GM06990 (cell line): ENCODE data around the gene LGR5.

Experiments used
- DNase-seq: peaks from one replicate; pipeline ENCODE4 v3.0.0-alpha.2; 2011; ENCODE audit not compliant: insufficient read length; ENCODE audit errors: extremely low read depth
- H3K27me3 ChIP-seq: replicated peaks from 2 replicates; pipeline ENCODE4 v1.6.0; 2011; ENCODE audit warnings: low read length; ENCODE audit not compliant: control insufficient read depth, insufficient read depth
- H3K36me3 ChIP-seq: 2 replicates; pipeline ENCODE4 v1.5.1; 2011; ENCODE audit warnings: low read length; ENCODE audit not compliant: control insufficient read depth, insufficient read depth
- H3K4me3 ChIP-seq: replicated peaks from 2 replicates; pipeline ENCODE4 v1.5.1; 2011; ENCODE audit warnings: low read depth, mild to moderate bottlenecking, control low read depth, low read length
- CTCF ChIP-seq: IDR thresholded peaks from 2 replicates; pipeline ENCODE4 v1.5.1; 2011; ENCODE audit warnings: low read length, control low read depth, mild to moderate bottlenecking, inconsistent platforms; ENCODE audit not compliant: insufficient read depth, poor library complexity, severe bottlenecking

Gene LGR5

DNA sequence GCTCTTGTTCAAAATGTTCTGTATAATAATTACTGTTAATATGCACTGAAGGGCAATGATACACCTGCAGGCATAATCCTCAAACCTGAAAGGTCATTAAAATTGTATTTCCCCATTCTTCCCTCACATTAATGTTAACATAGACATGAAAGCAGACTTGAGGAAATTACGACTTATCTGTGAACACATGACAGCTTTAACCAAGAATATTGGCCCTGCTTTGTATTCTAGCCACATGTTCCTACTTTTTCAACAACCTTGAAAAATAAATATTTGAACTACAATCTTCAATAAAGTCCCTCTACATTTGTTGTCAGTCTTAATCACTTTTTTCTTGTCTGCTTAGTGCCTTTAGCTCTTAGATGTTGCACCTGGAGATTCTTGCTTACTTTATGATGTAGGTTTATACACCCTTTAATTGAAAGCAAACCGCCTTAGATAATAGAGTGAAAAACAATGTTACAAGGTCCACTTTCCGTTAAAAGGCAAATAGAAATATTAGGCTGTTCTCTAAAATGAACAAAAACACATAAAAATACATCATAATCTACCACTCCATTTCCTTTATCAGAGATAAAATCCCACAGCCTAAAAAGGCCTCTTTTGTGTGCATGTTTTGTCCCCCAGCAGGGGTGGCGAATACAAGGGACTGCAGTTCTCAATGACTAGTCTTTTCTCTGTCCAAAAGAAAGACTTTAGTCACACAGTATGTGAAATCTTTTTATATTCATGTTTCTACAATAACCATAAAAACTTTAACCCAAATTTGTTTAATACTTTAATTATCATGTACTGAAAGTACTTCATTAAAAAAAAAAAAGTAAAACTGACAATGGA, 168.1 kb downstream of the LGR5 start:
- no peak for TF ChIP-seq CTCF
- peaks cover 6% of the 10 kb centered on the region for H3K36me3 ChIP-seq
- H3K27me3 ChIP-seq = no peaks in the 10 kb centered on the region
- H3K4me3 ChIP-seq = no peak overlapping the region
- DNase-seq = no peak

DNA sequence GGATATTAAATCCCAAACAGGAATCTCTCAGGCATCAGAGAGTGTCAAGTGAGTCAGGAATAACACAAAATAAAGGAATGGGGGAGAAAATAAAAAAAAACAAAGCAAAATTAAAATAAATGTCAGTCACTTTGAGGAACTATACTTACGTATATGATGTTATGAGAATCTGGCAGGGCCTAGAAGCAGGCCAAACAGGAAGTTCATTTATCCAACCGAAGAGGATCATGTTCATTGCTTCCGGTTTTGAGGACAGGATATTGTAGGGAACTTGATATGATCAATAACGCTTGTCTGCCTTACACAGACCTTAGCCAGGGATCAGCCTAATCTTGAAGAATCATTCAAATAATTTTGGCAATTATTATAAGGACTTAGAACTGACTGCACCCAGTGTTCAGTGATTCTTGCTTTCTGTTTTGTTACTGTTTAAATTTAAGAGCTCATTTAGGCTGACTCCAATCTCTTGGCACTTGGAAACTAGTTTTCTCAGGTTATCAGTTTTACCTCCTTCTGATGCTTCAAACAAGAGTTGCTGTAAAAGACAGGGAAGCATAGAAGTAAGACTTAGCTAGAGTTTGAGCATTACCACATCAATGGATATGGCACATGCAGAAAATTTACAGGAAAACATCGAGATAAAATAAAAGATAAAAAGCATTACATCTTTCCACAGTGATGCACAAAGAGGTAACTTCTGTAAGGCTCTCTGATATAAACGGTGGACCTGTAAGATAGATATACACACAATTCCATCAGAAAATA, 170.6 kb downstream of the LGR5 start:
- Histone ChIP-seq H3K36me3 (peaks cover 8% of the 10 kb centered on the region), H3K27me3 (no peaks in the 10 kb centered on the region), H3K4me3 (no peak overlapping the region)
- no peak for TF ChIP-seq CTCF
- DNase-seq = no peak

DNA sequence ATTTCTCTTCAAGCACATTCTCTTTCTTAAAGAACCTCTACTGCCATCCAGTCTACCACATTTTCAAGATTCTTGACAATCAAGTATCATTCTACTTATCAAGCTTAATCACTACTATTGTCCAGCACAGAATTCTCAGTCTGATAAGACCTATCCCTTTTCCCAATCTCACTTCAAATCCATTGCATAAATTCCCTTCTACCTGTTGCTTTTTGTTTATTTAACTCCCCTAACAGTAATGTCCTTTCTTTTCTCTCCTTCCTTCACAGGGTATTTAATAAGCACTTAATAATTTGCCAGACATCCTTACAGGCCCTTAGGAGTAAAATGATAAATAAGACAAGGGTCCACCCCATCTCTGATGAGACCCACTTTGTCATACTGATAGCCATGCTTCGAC, 182.3 kb downstream of the LGR5 start:
- no peaks in the 10 kb centered on the region for H3K27me3 ChIP-seq
- peaks cover 17% of the 10 kb centered on the region for H3K36me3 ChIP-seq
- no peak for DNase-seq
- TF ChIP-seq CTCF = no peak
- H3K4me3 ChIP-seq = no peak overlapping the region

DNA sequence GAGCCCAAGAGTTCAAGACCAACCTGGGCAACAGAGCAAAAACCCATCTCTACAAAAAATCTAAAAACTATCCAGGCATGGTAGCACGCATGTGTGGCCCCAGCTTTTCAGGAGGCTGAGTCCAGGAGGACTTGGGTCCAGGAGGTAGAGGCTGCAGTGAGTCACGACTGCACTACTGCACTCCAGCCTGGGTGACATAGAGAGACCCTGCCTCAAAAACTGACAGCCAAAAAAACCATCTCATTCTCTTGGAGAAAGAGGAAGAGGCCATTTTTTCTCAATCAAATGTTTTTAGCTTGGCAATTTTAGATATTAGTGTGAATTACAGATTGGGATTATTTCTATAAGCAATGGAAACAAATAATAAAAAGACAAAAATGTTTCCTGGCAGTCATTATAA, 185.9 kb downstream of the LGR5 start:
- Histone ChIP-seq H3K27me3 (no peaks in the 10 kb centered on the region), H3K4me3 (no peak overlapping the region), H3K36me3 (peaks cover 12% of the 10 kb centered on the region)
- TF ChIP-seq CTCF = no peak
- DNase-seq = no peak

DNA sequence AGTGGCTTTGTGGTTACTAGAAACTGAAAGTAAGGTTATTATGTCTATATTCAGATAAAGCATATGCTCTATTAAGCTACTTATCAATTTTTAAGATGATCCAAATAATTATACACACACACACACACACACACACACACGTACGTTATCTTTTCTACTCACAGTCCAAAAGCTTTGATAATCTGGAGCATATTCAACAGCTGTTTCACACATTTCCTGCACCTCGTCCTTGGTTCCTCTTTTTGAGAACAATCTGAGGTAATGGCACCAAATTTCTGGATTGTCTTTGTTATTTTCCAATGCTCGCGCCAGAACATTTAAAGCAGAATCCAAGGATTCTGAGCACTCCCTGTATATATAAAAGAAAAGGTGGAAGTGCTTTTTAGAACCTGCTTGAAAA, 186.5 kb downstream of the LGR5 start:
- no peaks in the 10 kb centered on the region for H3K27me3 ChIP-seq
- H3K36me3 ChIP-seq = peaks cover 9% of the 10 kb centered on the region
- TF ChIP-seq CTCF = no peak
- no peak overlapping the region for H3K4me3 ChIP-seq
- DNase-seq = no peak
